ENCODE results near the gene APBA2. TPM values are rescaled to one million over a fixed set of nuclear protein-coding genes. Genes with fewer than 3 reads are reported as not detected.

APBA2 gene
- total and polyA plus RNA-seq, 12 donors = 0.16 to 0.85 (median 0.46) TPM

GRCh38 chr15:28955160-28955992, 69.6 kb downstream of the APBA2 start:
- Histone ChIP-seq H3K4me1 (peaks cover 0 to 8% (median 0%) of the 10 kb centered on the region in 9 donors), H3K27me3 (peaks cover 0 to 26% (median 7%) of the 10 kb centered on the region in 7 donors), H3K36me3 (no peaks in the 10 kb centered on the region), H3K9me3 (no peaks in the 10 kb centered on the region), H3K4me3 (no peak overlapping the region), H3K27ac (no peak overlapping the region)
- DNase-seq (no peak), ATAC-seq (no peak)
- intact Hi-C loops (cut with DNase I) = no loop called here
- WGBS, 2 donors = 71 to 80% methylated on average over 8 of the region's 8 CpGs
- TF ChIP-seq CTCF (IDR thresholded peaks at IDR 0.05) = no peak

GRCh38 chr15:28955993-28956421, 70.2 kb downstream of the APBA2 start:
- intact Hi-C loops (cut with DNase I) = no loop called here
- 60 to 82% methylated on average over 5 of the region's 5 CpGs for WGBS, 2 donors
- no peak overlapping the region for H3K27ac ChIP-seq
- DNase-seq (no peak), ATAC-seq (no peak)
- H3K4me1 ChIP-seq = peaks cover 0 to 8% (median 0%) of the 10 kb centered on the region in 9 donors
- H3K4me3 ChIP-seq = no peak overlapping the region
- TF ChIP-seq CTCF (IDR thresholded peaks at IDR 0.05) = no peak
- no peaks in the 10 kb centered on the region for H3K9me3 ChIP-seq
- H3K36me3 ChIP-seq = no peaks in the 10 kb centered on the region
- peaks cover 0 to 26% (median 7%) of the 10 kb centered on the region in 7 donors for H3K27me3 ChIP-seq

- peaks cover 0 to 8% (median 0%) of the 10 kb centered on the region in 9 donors for H3K4me1 ChIP-seq
- DNase-seq = no peak
- no peak for ATAC-seq
- no peaks in the 10 kb centered on the region for H3K9me3 ChIP-seq
- H3K27ac ChIP-seq = no peak overlapping the region
- intact Hi-C loops (cut with DNase I) = no loop called here
- H3K27me3 ChIP-seq = peaks cover 0 to 26% (median 9%) of the 10 kb centered on the region in 7 donors
- TF ChIP-seq CTCF (IDR thresholded peaks at IDR 0.05) = no peak
- 91 to 92% methylated on average over 8 of the region's 8 CpGs for WGBS, 2 donors
- H3K36me3 ChIP-seq = no peaks in the 10 kb centered on the region
- no peak overlapping the region for H3K4me3 ChIP-seq
These were observed 70.7 kb downstream of the APBA2 start for GRCh38 chr15:28956491-28956890.

- ATAC-seq = no peak
- Histone ChIP-seq H3K27ac (no peak overlapping the region), H3K9me3 (no peaks in the 10 kb centered on the region), H3K36me3 (no peaks in the 10 kb centered on the region), H3K4me1 (peaks cover 0 to 8% (median 0%) of the 10 kb centered on the region in 9 donors), H3K4me3 (no peak overlapping the region), H3K27me3 (peaks cover 0 to 26% (median 9%) of the 10 kb centered on the region in 7 donors)
- intact Hi-C loops (cut with DNase I) = no loop called here
- 84 to 89% methylated on average over 18 of the region's 18 CpGs for WGBS, 2 donors
- TF ChIP-seq CTCF (IDR thresholded peaks at IDR 0.05) = no peak
- no peak for DNase-seq
These were observed 72.1 kb downstream of the APBA2 start for GRCh38 chr15:28957606-28958498.

Measured in heart right ventricle (tissue), 16 donors.